Activated CD8-positive, alpha-beta memory T cell treated with anti-CD3 and anti-CD28 coated beads for 1 hour (primary cell): ENCODE data around the gene ADGRA1.

ENCODE experiments used
- DNase-seq, 2 donors: peaks; one replicate each; pipeline ENCODE4 v3.0.0-alpha.2; 2020; ENCODE audit warnings: low read depth in 1 of 2; ENCODE audit errors: extremely low read depth in 1 of 2

The ADGRA1 gene

DNA sequence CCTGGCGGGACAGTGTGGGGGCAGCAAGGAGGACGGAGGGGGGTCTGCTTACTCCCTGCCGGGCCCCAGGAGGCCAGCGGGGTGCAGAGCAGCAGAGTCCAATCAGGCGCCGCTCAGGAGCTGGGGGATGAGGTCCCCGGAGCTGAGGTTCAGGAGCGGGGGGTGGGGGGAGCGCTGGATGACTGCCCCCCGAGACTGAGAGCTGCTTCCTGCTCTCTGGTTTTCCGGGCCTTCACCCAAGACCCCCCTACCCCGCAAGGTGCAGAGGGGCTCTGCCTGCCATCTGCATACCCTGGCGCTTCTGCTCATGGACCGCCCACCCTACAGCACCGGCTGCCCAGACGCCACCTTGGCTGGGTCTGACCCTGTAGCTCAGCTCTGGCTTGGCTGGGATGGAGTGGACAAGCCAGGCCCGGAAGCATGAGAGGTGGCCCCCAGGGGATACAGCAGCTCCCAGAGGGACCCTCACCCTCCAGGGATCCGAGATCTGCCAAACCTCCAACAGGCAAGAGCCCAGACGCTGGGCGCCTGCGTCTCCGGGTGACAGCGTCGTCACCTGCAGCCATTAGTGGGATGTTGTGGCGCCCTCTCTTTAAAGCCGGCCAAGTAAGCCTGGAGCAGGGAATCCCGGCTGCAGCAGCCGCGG, 73.2 kb downstream of the ADGRA1 start:
- no peak for DNase-seq

DNA sequence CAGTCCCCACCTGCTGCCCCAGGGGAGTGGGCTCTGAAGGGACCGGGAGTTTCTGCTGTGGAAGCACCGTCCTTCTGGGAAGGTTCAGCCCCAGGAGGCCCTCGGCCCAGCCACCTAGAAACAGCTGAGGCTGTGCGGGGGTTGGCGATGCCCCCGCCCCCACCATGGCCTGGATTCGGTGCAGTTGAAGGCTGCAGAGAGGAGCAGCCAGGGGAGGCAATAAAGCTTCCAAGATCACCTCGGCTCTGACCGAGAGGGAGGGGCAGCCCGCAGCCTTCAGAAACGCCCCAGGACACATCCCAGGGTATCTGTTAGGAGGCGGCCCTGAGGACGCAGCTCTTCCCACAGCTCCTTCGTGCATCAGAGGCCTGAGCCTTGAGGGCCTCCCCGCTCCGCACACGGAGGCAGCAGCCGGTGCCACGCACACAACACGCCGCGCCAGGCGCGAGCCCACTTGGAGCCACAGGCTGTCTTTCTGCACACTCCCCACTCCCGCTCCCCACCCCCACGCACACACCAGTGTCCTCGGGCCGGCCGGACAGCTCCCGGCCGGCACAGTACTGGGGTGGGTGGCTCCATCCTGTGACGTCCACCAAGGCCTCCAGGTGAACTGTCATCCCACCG, 73.9 kb downstream of the ADGRA1 start:
- DNase-seq = no peak

- DNase-seq = no peak
These were observed 74.6 kb downstream of the ADGRA1 start for GRCh38 chr10:133162178-133162909.

- DNase-seq = no peak
These were observed 75.5 kb downstream of the ADGRA1 start for GRCh38 chr10:133162910-133163856.

GRCh38 chr10:133163889-133164815, 76.4 kb downstream of the ADGRA1 start:
- no peak for DNase-seq

- no peak for DNase-seq
These were observed 77.3 kb downstream of the ADGRA1 start for GRCh38 chr10:133164816-133165555.

- no peak for DNase-seq
These were observed 78.1 kb downstream of the ADGRA1 start for GRCh38 chr10:133165556-133166503.

DNA sequence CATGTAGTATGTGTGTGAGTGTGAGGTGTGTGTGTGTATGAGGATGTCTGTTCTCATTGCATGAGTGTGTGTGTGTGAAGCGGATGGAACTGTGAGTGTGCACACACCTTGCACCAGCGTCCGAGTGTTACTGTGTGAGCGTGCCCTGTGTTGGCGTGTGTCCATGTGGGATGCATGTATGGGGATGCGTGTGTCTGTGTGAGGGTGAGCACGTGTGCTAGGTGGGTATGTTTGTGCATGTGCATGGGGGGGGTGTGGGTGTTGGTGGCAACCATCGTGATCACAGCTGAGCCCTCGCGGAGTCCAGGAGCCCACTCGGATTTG, 78.7 kb downstream of the ADGRA1 start:
- no peak for DNase-seq

- DNase-seq = no peak
These were observed 79.3 kb downstream of the ADGRA1 start for GRCh38 chr10:133166828-133167692.

DNA sequence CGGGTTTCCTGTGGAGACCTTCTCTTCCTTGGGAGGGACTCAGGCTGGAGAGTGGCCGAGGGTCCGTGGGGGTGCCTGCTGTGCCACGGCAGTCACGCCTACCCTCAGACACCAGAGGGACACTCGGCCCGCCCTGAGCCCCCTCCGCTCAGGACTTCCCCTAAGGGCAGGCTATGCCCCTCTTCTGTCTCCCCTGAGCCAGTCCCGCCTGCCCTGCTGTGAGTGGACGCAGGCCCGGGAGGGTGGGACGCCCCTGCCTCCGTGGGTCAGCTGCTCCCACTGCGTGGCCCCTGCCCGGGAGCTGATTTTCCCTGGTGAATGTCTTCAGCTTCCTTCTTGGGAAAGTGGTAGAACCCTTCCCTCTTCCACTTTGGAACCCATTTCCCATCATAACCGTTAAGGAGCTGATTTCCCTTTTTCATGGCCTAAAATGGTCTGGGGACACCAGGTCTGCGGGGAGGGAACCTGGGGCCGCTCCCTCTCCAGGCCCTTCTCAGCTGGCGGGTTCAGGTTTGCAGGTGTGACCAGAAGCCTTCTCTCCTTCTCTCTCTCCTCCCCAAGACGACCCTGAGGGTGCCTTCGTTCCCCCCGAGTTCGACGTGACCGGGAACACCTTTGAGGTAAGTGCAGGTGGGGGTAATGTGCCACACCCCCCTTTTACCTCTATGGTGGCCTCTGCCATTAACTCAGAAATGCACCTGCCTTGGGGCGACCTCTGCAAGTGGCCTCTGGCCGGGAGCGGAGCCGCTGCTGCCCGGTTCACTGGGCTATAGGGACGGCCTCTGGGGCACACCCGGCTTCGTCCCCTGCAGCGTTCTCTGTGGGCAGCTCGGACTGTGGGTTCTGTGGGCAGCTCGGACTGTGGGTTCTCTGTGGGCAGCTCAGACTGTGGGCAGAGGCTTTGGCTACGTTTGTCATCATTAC, 80.2 kb downstream of the ADGRA1 start:
- no peak for DNase-seq

GRCh38 chr10:133168617-133169031, 80.9 kb downstream of the ADGRA1 start:
- no peak for DNase-seq

DNA sequence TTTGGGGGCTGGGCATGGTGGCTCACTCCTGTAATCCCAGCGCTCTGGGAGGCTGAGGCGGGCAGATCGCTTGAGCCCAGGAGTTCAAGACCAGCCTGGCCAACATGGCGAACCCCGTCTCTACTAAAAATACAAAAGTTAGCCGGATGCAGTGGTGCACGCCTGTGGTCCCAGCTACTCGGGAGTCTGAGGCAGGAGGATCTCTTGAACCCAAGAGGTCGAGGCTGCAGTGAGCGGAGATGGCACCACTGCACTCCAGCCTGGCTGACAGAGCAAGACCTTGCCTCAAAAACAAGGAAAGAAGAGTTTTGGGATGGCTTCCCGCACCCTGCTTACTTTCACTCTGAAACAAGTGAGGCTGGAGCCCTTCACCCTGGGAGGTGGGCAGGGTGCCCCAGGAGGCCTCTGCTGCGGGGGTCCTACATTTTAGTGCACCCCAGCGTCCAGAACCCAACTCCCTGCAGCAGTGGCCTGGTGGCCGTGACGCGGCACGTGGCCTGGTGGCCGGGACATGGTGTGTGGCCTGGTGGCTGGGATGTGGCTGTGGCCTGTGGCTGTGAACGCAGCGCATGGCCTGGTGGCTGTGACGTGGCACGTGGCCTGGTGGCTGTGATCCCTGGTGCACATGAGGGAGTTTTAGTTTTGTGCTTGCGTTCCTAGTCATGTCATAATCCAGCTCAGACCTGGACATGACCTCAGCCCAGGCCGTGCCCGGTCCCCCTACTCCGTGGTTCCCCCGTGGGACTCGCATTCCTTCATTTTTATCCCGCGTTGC, 81.6 kb downstream of the ADGRA1 start:
- no peak for DNase-seq

- no peak for DNase-seq
These were observed 82.4 kb downstream of the ADGRA1 start for GRCh38 chr10:133170092-133170491.

DNA sequence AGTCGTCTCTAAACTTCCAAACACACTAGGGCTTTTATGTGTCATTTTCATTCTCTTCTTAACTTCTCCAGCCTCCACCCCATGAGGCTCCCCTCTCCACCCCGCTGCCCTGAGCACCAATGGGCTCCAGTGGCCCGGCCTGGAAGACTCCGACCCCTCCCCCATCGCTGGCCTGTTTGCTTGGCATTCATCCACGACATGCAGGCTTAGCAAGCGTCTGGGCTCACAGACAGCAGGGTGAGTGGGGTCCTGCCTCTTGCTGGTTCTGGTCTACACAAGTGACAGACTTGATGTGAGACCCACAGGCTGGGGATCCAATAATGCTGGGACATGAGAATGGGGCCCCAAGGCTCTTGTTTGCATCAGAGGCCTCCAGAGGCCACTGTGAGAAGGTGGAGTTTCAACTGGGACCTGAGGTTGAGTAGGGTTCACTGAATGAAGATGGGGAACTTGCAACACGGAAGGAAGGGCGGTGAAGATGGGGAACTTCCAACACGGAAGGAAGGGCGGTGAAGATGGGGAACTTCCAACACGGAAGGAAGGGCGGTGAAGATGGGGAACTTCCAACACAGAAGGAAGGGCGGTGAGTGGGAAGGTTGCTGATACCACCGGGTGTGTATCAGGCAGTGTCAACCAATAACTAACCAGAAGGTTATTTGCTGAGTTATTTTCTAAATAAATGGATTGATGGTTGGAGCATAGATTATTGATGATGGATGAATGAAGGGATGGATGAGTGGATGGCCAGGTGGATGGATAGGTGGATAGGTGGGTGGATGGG, 86.3 kb downstream of the ADGRA1 start:
- no peak for DNase-seq
